Activated T-cell treated with anti-CD3 and anti-CD28 coated beads for 48 hours (primary cell): ENCODE data around the gene SHB.
"Not testable (repeated sequence)": the region's sequence is repeated elsewhere in the genome, so short reads cannot be mapped to it uniquely, and the experiment has no call there.

Experiments
- DNase-seq: peaks from one replicate; pipeline ENCODE4 v3.0.0-alpha.2; 2020; ENCODE audit warnings: low read depth

The SHB gene

GRCh38 chr9:37899041-37899440, 170.0 kb downstream of the SHB start:
- no peak for DNase-seq

- no peak for DNase-seq
Observed at GRCh38 chr9:37897665-37898064, 171.4 kb downstream of the SHB start.

- DNase-seq = no peak
Observed at GRCh38 chr9:37892063-37892462, 177.0 kb downstream of the SHB start.

GRCh38 chr9:37891042-37891441, 178.0 kb downstream of the SHB start:
- DNase-seq = not testable (repeated sequence)

- DNase-seq = no peak
Observed at GRCh38 chr9:37889536-37889935, 179.5 kb downstream of the SHB start.

- DNase-seq = not testable (repeated sequence)
Observed at GRCh38 chr9:37887977-37888583, 180.9 kb downstream of the SHB start.

GRCh38 chr9:37880916-37881479, 188.0 kb downstream of the SHB start:
- no peak for DNase-seq

GRCh38 chr9:37876376-37876775, 192.7 kb downstream of the SHB start:
- no peak for DNase-seq

- no peak for DNase-seq
Observed at GRCh38 chr9:37873955-37874354, 195.1 kb downstream of the SHB start.

GRCh38 chr9:37870799-37871176, 198.2 kb downstream of the SHB start:
- DNase-seq = no peak

GRCh38 chr9:37870081-37870798, 198.8 kb downstream of the SHB start:
- DNase-seq = no peak
